ENCODE measurements around the gene SMIM36.

SMIM36 gene

DNA sequence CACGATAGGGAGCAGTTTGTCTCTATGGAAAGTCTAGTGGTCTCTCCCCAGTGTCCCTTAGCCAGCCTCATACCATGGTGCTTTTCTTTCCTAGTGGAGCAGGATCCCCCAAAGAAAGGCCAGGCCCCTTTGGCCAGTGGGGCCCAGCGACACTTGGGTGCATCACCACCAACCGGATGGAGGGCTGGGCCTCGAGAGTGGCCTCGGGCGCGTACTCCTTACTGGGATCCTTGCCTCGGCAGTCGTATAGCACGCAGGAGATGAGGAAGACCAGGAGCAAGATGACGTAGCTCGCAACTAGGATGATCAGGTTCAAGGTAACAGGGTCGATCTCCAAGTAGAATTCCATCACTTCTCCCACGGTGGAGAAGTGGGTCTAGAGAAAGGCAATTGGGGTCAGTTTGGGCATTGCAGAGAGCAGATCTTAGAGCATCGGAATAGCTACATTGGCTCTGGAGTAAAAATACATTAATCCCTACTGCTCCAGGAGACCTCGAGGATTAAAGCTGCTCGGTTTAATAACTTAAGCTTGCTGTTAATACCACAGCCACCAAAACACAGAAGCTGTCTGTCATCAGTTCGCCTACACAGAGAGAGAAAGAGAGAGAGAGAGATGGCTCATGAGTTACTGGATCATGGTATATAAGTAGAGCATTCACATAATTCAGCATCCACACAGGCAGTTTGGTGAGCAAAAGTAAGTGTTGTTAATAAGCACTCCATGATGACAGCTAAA, at the start of gene SMIM36:
TSS of gene SMIM36 (minus strand) at position 467 of the 736 bp plus-strand sequence.
- ChIA-PET CTCF (interaction anchor here (1.0 to 2.5 kb wide), 8 partner anchors 14 to 518 kb away, joined by 3 to 13 read pairs (median 4); no protein-coding TSS in a partner anchor), POLR2A (no interaction called here)
- TF ChIP-seq CTCF (IDR thresholded peaks at IDR 0.05; ENCODE audit: control extremely low read depth, extremely low read depth, low read depth, missing control alignments) = no peak
- no peak for DNase-seq (ENCODE audit: extremely low spot score)

- TF ChIP-seq CTCF (IDR thresholded peaks at IDR 0.05; ENCODE audit: control extremely low read depth, extremely low read depth, low read depth, missing control alignments) = no peak
- no peak for DNase-seq (ENCODE audit: extremely low spot score)
- POLR2A ChIA-PET = no interaction called here
- CTCF ChIA-PET = no interaction called here
These were observed 44.5 kb upstream of the SMIM36 start for GRCh38 chr17:55555772-55556171.

- DNase-seq (ENCODE audit: extremely low spot score) = no peak
- peak; percentile 57 for TF ChIP-seq CTCF (IDR thresholded peaks at IDR 0.05; ENCODE audit: control extremely low read depth, extremely low read depth, low read depth, missing control alignments)
- ChIA-PET CTCF (interaction anchor here (0.6 to 2.0 kb wide), 6 partner anchors 12 to 53 kb away, joined by 3 to 16 read pairs (median 4); no protein-coding TSS in a partner anchor), POLR2A (no interaction called here)
These were observed 37.9 kb upstream of the SMIM36 start for GRCh38 chr17:55549140-55549539.

GRCh38 chr17:55546991-55547664, 35.9 kb upstream of the SMIM36 start:
- POLR2A ChIA-PET = no interaction called here
- TF ChIP-seq CTCF (IDR thresholded peaks at IDR 0.05; ENCODE audit: control extremely low read depth, extremely low read depth, low read depth, missing control alignments) = no peak
- CTCF ChIA-PET = interaction anchor here (1.0 to 2.0 kb wide), 4 partner anchors 19 to 55 kb away, joined by 4 to 16 read pairs (median 4); no protein-coding TSS in a partner anchor
- DNase-seq (ENCODE audit: extremely low spot score) = no peak

GRCh38 chr17:55546481-55546880, 35.2 kb upstream of the SMIM36 start:
- CTCF ChIA-PET = interaction anchor here (1.0 to 2.4 kb wide), 3 partner anchors 20 to 56 kb away, joined by 3 to 7 read pairs (median 4); no protein-coding TSS in a partner anchor
- DNase-seq (ENCODE audit: extremely low spot score) = no peak
- TF ChIP-seq CTCF (IDR thresholded peaks at IDR 0.05; ENCODE audit: control extremely low read depth, extremely low read depth, low read depth, missing control alignments) = no peak

DNA sequence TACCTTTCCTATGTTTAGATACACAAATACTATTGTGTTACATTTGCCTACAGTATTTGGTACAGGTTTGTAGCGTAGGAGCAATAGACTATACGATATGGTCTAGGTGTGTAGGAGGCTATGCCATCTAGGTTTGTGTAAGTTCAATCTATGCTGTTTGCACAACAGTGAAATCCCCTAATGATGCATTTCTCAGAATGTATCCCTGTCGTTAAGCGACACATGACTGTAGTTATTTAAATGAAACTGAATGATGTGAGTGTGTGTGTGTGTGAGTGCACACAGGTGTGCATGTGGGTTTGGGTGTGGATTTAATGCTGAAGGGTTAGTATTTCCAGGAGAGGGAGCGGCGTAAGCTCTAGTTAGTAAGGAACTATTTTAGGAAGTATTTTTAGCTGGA, 34.6 kb upstream of the SMIM36 start:
- POLR2A ChIA-PET = no interaction called here
- no peak for DNase-seq (ENCODE audit: extremely low spot score)
- no peak for TF ChIP-seq CTCF (IDR thresholded peaks at IDR 0.05; ENCODE audit: control extremely low read depth, extremely low read depth, low read depth, missing control alignments)
- CTCF ChIA-PET = interaction anchor here (1.0 to 2.4 kb wide), 4 partner anchors 19 to 74 kb away, joined by 3 to 7 read pairs (median 4); no protein-coding TSS in a partner anchor

More at GRCh38 chr17:55546481-55546880, 35.2 kb upstream of the SMIM36 start:
- POLR2A ChIA-PET = no interaction called here
